ENCODE measurements around the gene SLX4IP. TPM values are rescaled to one million over a fixed set of nuclear protein-coding genes. Genes with fewer than 3 reads are reported as not detected.
"Not testable (repeated sequence)": the region's sequence is repeated elsewhere in the genome, so short reads cannot be mapped to it uniquely, and the experiment has no call there.

SLX4IP gene
- total RNA-seq, 4 donors from 2014 or later: 1.3 to 3.0 (median 1.9) TPM

DNA sequence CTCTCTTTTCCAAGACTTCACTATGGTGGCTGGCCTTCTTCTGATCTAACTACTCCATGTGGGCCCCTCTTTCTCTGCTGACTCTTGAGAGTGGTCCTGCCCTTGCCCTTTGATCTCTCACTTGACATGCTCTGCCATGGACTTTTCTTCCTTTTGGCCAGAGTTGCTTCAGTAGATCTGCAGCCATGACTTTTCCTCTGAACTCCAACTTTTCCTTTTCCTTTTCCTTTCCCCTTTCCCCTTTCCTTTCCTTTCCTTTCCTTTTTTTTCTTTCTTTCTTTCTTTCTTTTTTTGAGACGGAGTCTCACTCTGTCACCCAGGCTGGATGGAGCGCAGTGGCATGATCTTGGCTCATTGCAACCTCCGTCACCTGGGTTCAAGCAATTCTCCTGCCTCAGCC is 150.2 kb downstream of the SLX4IP start:
- ATAC-seq: no peak

DNA sequence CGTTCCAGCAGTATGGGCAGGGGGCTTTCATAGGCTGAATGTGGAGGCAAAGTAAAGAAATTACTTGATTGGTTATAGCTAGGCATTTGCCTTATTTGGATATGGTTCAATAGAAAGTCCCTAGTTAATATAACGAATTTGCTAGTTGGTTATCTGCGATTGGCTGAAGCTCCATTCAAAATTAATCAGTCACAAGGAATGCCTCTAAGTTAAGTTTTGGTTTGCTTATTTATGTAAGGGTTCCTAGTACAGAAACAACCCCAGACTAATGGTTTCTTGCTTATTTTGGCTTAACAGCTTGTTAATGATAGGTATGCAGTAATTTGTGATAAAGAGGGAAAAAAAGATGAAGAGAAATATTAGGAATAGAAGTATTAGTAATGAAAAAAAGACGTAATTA is 151.2 kb downstream of the SLX4IP start:
- Histone ChIP-seq H3K9me3 (no peaks in the 10 kb centered on the region), H3K4me1 (peaks cover 0 to 7% (median 0%) of the 10 kb centered on the region in 3 donors), H3K27ac (no peak overlapping the region), H3K36me3 (no peaks in the 10 kb centered on the region), H3K27me3 (no peaks in the 10 kb centered on the region), H3K4me3 (no peak overlapping the region)
- no peak for ATAC-seq
- WGBS, 2 donors (ENCODE audit: low coverage in 1 of 2): 89 to 93% methylated on average over 4 of the region's 4 CpGs
- TF ChIP-seq, protein P1, sequence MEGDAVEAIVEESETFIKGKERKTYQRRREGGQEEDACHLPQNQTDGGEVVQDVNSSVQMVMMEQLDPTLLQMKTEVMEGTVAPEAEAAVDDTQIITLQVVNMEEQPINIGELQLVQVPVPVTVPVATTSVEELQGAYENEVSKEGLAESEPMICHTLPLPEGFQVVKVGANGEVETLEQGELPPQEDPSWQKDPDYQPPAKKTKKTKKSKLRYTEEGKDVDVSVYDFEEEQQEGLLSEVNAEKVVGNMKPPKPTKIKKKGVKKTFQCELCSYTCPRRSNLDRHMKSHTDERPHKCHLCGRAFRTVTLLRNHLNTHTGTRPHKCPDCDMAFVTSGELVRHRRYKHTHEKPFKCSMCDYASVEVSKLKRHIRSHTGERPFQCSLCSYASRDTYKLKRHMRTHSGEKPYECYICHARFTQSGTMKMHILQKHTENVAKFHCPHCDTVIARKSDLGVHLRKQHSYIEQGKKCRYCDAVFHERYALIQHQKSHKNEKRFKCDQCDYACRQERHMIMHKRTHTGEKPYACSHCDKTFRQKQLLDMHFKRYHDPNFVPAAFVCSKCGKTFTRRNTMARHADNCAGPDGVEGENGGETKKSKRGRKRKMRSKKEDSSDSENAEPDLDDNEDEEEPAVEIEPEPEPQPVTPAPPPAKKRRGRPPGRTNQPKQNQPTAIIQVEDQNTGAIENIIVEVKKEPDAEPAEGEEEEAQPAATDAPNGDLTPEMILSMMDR (IDR thresholded peaks at IDR 0.05): no peak
- TF ChIP-seq POLR2AphosphoS5 (IDR thresholded peaks at IDR 0.05) (no peak), EP300 (IDR thresholded peaks at IDR 0.05) (no peak), POLR2A (IDR thresholded peaks at IDR 0.05) (no peak)

More for the DNA sequence above, 150.2 kb downstream of the SLX4IP start:
- Histone ChIP-seq H3K27ac (no peak overlapping the region), H3K36me3 (no peaks in the 10 kb centered on the region), H3K4me3 (no peak overlapping the region), H3K27me3 (no peaks in the 10 kb centered on the region), H3K4me1 (no peaks in the 10 kb centered on the region), H3K9me3 (no peaks in the 10 kb centered on the region)
- WGBS, 2 donors (ENCODE audit: low coverage in 1 of 2): 94 to 95% methylated on average over 3 of the region's 3 CpGs
- no peak for TF ChIP-seq POLR2AphosphoS5 (IDR thresholded peaks at IDR 0.05)
- no peak for TF ChIP-seq EP300 (IDR thresholded peaks at IDR 0.05)

DNA sequence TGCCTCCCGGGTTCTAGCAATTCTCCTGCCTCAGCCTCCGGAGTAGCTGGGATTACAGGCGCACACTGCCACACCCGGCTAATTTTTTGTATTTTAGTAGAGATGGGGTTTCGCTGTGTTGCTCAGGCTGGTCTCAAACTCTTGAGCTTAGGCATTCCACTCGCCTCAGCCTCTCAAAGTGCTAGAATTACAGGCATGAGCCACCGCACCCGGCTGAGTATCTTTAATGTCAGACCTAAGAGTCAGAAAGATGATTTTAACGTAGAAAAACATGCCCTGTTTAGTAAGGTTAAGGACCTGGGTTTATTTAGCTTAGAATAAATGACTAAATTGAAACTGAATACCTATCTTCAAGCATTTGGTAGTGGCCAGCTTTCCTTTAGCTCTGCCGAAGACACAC is 155.3 kb downstream of the SLX4IP start:
- not testable (repeated sequence) for H3K9me3 ChIP-seq, ATAC-seq, H3K27me3 ChIP-seq, H3K36me3 ChIP-seq, H3K4me3 ChIP-seq
- Histone ChIP-seq H3K27ac (peak overlapping the region in 1 of 4 donors; percentile 21), H3K4me1 (peaks cover 0 to 27% (median 0%) of the 10 kb centered on the region in 3 donors)
- 68 to 92% methylated on average over 2 to 4 of the region's 10 CpGs for WGBS, 2 donors (ENCODE audit: low coverage in 1 of 2)

DNA sequence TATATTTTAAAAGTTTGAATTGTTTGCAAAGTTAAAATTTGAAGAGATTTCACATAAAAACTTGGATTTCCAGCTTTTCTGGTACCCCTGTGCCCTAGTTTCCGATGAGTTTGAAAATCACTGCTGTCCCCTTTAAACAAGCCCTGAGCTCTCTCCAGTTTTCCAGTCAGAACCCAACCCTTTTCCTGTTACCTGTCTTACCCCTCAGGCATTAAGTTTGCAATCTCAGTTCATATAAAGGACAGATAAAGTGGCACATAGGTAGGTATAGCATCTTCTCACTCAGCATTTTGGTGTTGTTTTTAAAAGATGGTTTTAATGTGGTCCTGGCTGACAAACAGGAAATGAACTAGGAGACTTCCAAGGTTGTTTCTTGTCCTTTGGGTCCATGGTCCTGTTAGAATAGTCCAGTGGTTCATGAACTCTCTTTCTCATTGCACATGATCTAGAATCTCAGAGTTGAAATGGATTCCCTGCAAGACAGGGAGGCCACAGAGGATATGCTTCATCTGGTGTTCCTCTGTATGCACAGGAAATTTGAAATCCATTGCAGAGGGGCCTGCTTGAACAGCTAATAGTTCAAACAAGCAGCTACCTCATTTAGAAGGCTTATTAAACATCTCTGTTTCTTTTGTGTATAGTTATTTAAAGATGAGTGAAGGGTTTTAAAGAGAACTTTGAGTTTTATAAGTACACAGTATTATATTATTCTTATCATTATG is 156.0 kb downstream of the SLX4IP start:
- peak overlapping the region in 3 of 4 donors; percentile 21 to 59 (median 24) for H3K27ac ChIP-seq
- no peak overlapping the region for H3K4me3 ChIP-seq
- TF ChIP-seq POLR2A (IDR thresholded peaks at IDR 0.05) (no peak), EP300 (IDR thresholded peaks at IDR 0.05) (no peak), POLR2AphosphoS5 (IDR thresholded peaks at IDR 0.05) (no peak)
- TF ChIP-seq, protein P1 (IDR thresholded peaks at IDR 0.05): no peak
- H3K27me3 ChIP-seq: no peaks in the 10 kb centered on the region
- ATAC-seq: no peak
- no peaks in the 10 kb centered on the region for H3K9me3 ChIP-seq
- peaks cover 0 to 34% (median 0%) of the 10 kb centered on the region in 3 donors for H3K4me1 ChIP-seq
- WGBS, 2 donors (ENCODE audit: low coverage in 1 of 2): 100% methylated on average over 1 of the region's 1 CpG; no CpG with 5 or more reads in 1 of the 2 donors
- no peaks in the 10 kb centered on the region for H3K36me3 ChIP-seq

DNA sequence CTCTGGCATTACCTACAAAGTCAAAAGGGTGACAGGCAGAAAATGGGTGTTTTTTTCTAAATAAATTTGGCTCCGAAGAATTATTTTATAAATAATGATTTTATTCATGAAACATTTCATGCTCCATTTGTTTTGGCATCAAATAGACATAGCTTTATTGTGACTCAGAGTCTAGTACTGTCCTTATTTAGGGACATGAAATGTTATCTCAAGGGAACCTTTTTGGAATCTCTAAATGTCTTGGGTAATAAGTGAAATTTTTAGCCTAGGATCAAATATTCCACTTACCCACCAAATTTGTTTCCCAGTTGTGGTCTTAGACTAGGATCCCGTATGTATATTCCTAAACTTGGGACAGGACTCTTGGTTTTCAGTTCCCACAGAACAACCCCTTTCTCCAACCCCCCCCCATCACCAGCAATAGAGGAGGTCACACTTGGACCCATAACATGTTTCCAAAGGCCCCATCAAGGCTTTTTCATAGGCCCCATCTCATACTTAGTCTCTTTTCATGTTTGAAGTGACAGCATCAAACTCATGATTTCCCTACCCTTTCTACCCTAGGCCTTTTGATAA is 156.9 kb downstream of the SLX4IP start:
- 36 to 63% methylated on average over 2 of the region's 2 CpGs for WGBS, 2 donors (ENCODE audit: low coverage in 1 of 2)
- H3K36me3 ChIP-seq: no peaks in the 10 kb centered on the region
- no peaks in the 10 kb centered on the region for H3K9me3 ChIP-seq
- TF ChIP-seq EP300 (IDR thresholded peaks at IDR 0.05) (no peak), POLR2A (IDR thresholded peaks at IDR 0.05) (no peak), POLR2AphosphoS5 (IDR thresholded peaks at IDR 0.05) (peak; percentile 40)
- TF ChIP-seq, protein P1 (IDR thresholded peaks at IDR 0.05): no peak
- peak overlapping the region in 3 of 4 donors; percentile 24 to 63 (median 59) for H3K27ac ChIP-seq
- ATAC-seq: no peak
- H3K4me1 ChIP-seq: peaks cover 0 to 40% (median under 1%) of the 10 kb centered on the region in 3 donors
- no peaks in the 10 kb centered on the region for H3K27me3 ChIP-seq
- H3K4me3 ChIP-seq: no peak overlapping the region

All from gastroesophageal sphincter (tissue), 4 donors.